Astrocyte (in vitro differentiated cells and primary cell): ENCODE results near the gene ASGR1. TPM values are rescaled to one million over a fixed set of nuclear protein-coding genes. Genes with fewer than 3 reads are reported as not detected.

Experiments used
- DNase-seq: peaks from one replicate; pipeline ENCODE4 v3.0.0-alpha.2; 2010; ENCODE audit warnings: low read depth
- FAIRE-seq: peaks from 2 replicates; lab custom pipeline; 2011; peaks lifted over from hg19 to GRCh38; lab: Jason Lieb, UNC
- H2AFZ ChIP-seq: 2 replicates; pipeline ENCODE4 v1.6.0; 2012; ENCODE audit warnings: low read depth, low read length, inconsistent platforms
- H3K27ac ChIP-seq: 2 replicates; pipeline ENCODE4 v1.5.1; 2011; ENCODE audit warnings: low read depth, low read length, inconsistent platforms
- H3K27me3 ChIP-seq: 2 replicates; pipeline ENCODE4 v1.6.0; 2011; ENCODE audit warnings: low read length, inconsistent platforms; ENCODE audit not compliant: insufficient read depth
- H3K36me3 ChIP-seq: 2 replicates; pipeline ENCODE4 v1.5.1; 2011; ENCODE audit warnings: low read length, inconsistent platforms; ENCODE audit not compliant: insufficient read depth
- H3K4me1 ChIP-seq: 2 replicates; pipeline ENCODE4 v1.5.1; 2011; ENCODE audit warnings: low read length, inconsistent platforms; ENCODE audit not compliant: insufficient read depth
- H3K4me2 ChIP-seq: 2 replicates; pipeline ENCODE4 v1.6.0; 2012; ENCODE audit warnings: low read length, inconsistent platforms
- H3K4me3 ChIP-seq: 2 replicates; pipeline ENCODE4 v1.5.1; 2011; ENCODE audit warnings: low read depth, mild to moderate bottlenecking, low read length, inconsistent platforms; ENCODE audit not compliant: insufficient read depth
- H3K79me2 ChIP-seq: 2 replicates; pipeline ENCODE4 v1.6.0; 2012; ENCODE audit warnings: mild to moderate bottlenecking, low read length, inconsistent platforms; ENCODE audit not compliant: insufficient read depth
- H3K9ac ChIP-seq: 2 replicates; pipeline ENCODE4 v1.6.0; 2012; ENCODE audit warnings: mild to moderate bottlenecking, low read length, inconsistent platforms
- H3K9me3 ChIP-seq: 2 replicates; pipeline ENCODE4 v1.5.1; 2012; ENCODE audit warnings: low read depth, mild to moderate bottlenecking, low read length, inconsistent platforms; ENCODE audit not compliant: insufficient read depth
- H4K20me1 ChIP-seq: 2 replicates; pipeline ENCODE4 v1.6.0; 2012; ENCODE audit warnings: low read length, inconsistent platforms; ENCODE audit not compliant: insufficient read depth
- H3K27ac Mint-ChIP-seq: one replicate; pipeline ENCODE4 v1.8.0; 2021; ENCODE audit warnings: mild to moderate bottlenecking, mixed read lengths; ENCODE audit not compliant: unreplicated experiment
- H3K27me3 Mint-ChIP-seq: one replicate; pipeline ENCODE4 v1.8.0; 2021; ENCODE audit warnings: low read depth, mixed read lengths; ENCODE audit not compliant: unreplicated experiment
- H3K36me3 Mint-ChIP-seq: one replicate; pipeline ENCODE4 v1.8.0; 2021; ENCODE audit warnings: low read depth, mixed read lengths; ENCODE audit not compliant: unreplicated experiment
- H3K4me1 Mint-ChIP-seq: one replicate; pipeline ENCODE4 v1.8.0; 2021; ENCODE audit warnings: low read depth, mixed read lengths; ENCODE audit not compliant: unreplicated experiment
- H3K4me3 Mint-ChIP-seq: one replicate; pipeline ENCODE4 v1.8.0; 2021; ENCODE audit warnings: mild to moderate bottlenecking, moderate library complexity, mixed read lengths; ENCODE audit not compliant: unreplicated experiment
- H3K9me3 Mint-ChIP-seq: one replicate; pipeline ENCODE4 v1.8.0; 2021; ENCODE audit warnings: mild to moderate bottlenecking, mixed read lengths; ENCODE audit not compliant: unreplicated experiment
- CTCF ChIP-seq: IDR thresholded peaks from 2 replicates; pipeline ENCODE4 v1.5.1; 2011; ENCODE audit warnings: low read depth, mild to moderate bottlenecking, inconsistent platforms, low read length, moderate library complexity; ENCODE audit not compliant: insufficient read depth
- EZH2 ChIP-seq: IDR thresholded peaks from 2 replicates; pipeline ENCODE4 v1.6.1; 2012; ENCODE audit warnings: mild to moderate bottlenecking, low read length, inconsistent platforms; ENCODE audit not compliant: insufficient read depth
- total RNA-seq: library from RNA; stranded (reverse); gene quantifications from 2 replicates; pipeline ENCODE4 v1.2.1, GENCODE V29; 2021

The ASGR1 gene
- total RNA-seq, 1 donor from 2014 or later, result 5.0 TPM

GRCh38 chr17:7222972-7223292 lies 43.8 kb upstream of the ASGR1 start:
- Mint-ChIP-seq H3K27me3 (no peaks in the 10 kb centered on the region), H3K9me3 (no peaks in the 10 kb centered on the region), H3K4me1 (peaks cover 24% of the 10 kb centered on the region), H3K4me3 (no peak overlapping the region), H3K36me3 (peaks cover 24% of the 10 kb centered on the region), H3K27ac (no peak overlapping the region)
- H3K79me2 ChIP-seq, result peaks cover 36% of the 10 kb centered on the region
- H3K27me3 ChIP-seq, result no peaks in the 10 kb centered on the region
- no peak for FAIRE-seq
- no peak overlapping the region for H3K27ac ChIP-seq
- no peak overlapping the region for H3K9ac ChIP-seq
- no peak overlapping the region for H3K4me2 ChIP-seq
- no peak overlapping the region for H3K4me3 ChIP-seq
- H3K36me3 ChIP-seq, result peaks cover 13% of the 10 kb centered on the region
- H4K20me1 ChIP-seq, result peaks cover 60% of the 10 kb centered on the region
- no peaks in the 10 kb centered on the region for H3K9me3 ChIP-seq
- TF ChIP-seq CTCF (no peak), EZH2 (no peak)
- peaks cover 19% of the 10 kb centered on the region for H3K4me1 ChIP-seq
- DNase-seq, result no peak
- no peak overlapping the region for H2AFZ ChIP-seq

GRCh38 chr17:7222093-7222971 lies 43.2 kb upstream of the ASGR1 start:
- FAIRE-seq (no peak), DNase-seq (no peak)
- Histone ChIP-seq H2AFZ (no peak overlapping the region), H4K20me1 (peaks cover 54% of the 10 kb centered on the region), H3K4me3 (no peak overlapping the region), H3K4me2 (no peak overlapping the region), H3K4me1 (peaks cover 23% of the 10 kb centered on the region), H3K27me3 (no peaks in the 10 kb centered on the region), H3K27ac (no peak overlapping the region), H3K79me2 (peaks cover 34% of the 10 kb centered on the region), H3K36me3 (peaks cover 13% of the 10 kb centered on the region), H3K9me3 (no peaks in the 10 kb centered on the region), H3K9ac (no peak overlapping the region)
- Mint-ChIP-seq H3K27ac (no peak overlapping the region), H3K4me1 (peaks cover 24% of the 10 kb centered on the region), H3K27me3 (no peaks in the 10 kb centered on the region), H3K4me3 (peak overlapping the region; percentile 14), H3K36me3 (peaks cover 23% of the 10 kb centered on the region), H3K9me3 (no peaks in the 10 kb centered on the region)
- no peak for TF ChIP-seq CTCF
- TF ChIP-seq EZH2, result no peak
